ENCODE measurements around the gene SETD3. TPM values are rescaled to one million over a fixed set of nuclear protein-coding genes. Genes with fewer than 3 reads are reported as not detected.

The SETD3 gene
- total and polyA plus RNA-seq, 8 donors = 24.1 to 119 (median 41.2) TPM

GRCh38 chr14:99378782-99379214 is 101.9 kb downstream of the SETD3 start:
- DNase-seq = no peak
- Histone ChIP-seq H3K36me3 (no peaks in the 10 kb centered on the region), H3K4me1 (no peaks in the 10 kb centered on the region), H3K4me3 (no peak overlapping the region), H3K27me3 (peaks cover 0 to 55% (median 8%) of the 10 kb centered on the region in 3 donors), H3K27ac (no peak overlapping the region), H3K9me3 (no peaks in the 10 kb centered on the region)
- intact Hi-C loops (cut with DNase I; ENCODE audit: low total_unique reads) = no loop called here
- 48 to 63% (median 58%) methylated on average over 8 to 9 of the region's 9 CpGs for WGBS, 5 donors
- TF ChIP-seq EP300 (IDR thresholded peaks at IDR 0.05) (no peak), CTCF (IDR thresholded peaks at IDR 0.05) (no peak), POLR2A (IDR thresholded peaks at IDR 0.05) (no peak), POLR2AphosphoS5 (IDR thresholded peaks at IDR 0.05) (no peak)

GRCh38 chr14:99377951-99378350 is 102.7 kb downstream of the SETD3 start:
- intact Hi-C loops (cut with DNase I; ENCODE audit: low total_unique reads) = no loop called here
- Histone ChIP-seq H3K4me3 (no peak overlapping the region), H3K9me3 (no peaks in the 10 kb centered on the region), H3K27ac (no peak overlapping the region), H3K27me3 (peaks cover 0 to 46% (median 0%) of the 10 kb centered on the region in 3 donors), H3K4me1 (no peaks in the 10 kb centered on the region), H3K36me3 (no peaks in the 10 kb centered on the region)
- 87 to 94% (median 88%) methylated on average over 8 to 9 of the region's 9 CpGs for WGBS, 5 donors
- no peak for TF ChIP-seq POLR2A (IDR thresholded peaks at IDR 0.05)
- TF ChIP-seq CTCF (IDR thresholded peaks at IDR 0.05) = no peak
- TF ChIP-seq POLR2AphosphoS5 (IDR thresholded peaks at IDR 0.05) = no peak
- TF ChIP-seq EP300 (IDR thresholded peaks at IDR 0.05) = no peak
- DNase-seq = no peak

- 78 to 86% (median 85%) methylated on average over 9 to 11 of the region's 11 CpGs for WGBS, 5 donors
- no peak for DNase-seq
- intact Hi-C loops (cut with DNase I; ENCODE audit: low total_unique reads) = no loop called here
Observed at GRCh38 chr14:99374964-99375363, 105.7 kb downstream of the SETD3 start.

GRCh38 chr14:99363616-99364290 is 116.9 kb downstream of the SETD3 start:
- H3K9me3 ChIP-seq = no peaks in the 10 kb centered on the region
- intact Hi-C loops (cut with DNase I; ENCODE audit: low total_unique reads) = no loop called here
- no peaks in the 10 kb centered on the region for H3K36me3 ChIP-seq
- DNase-seq = no peak
- H3K27ac ChIP-seq = no peak overlapping the region
- TF ChIP-seq EP300 (IDR thresholded peaks at IDR 0.05) (no peak), CTCF (IDR thresholded peaks at IDR 0.05) (no peak), POLR2AphosphoS5 (IDR thresholded peaks at IDR 0.05) (no peak), POLR2A (IDR thresholded peaks at IDR 0.05) (no peak)
- H3K27me3 ChIP-seq = no peaks in the 10 kb centered on the region
- WGBS, 5 donors = 75 to 83% (median 80%) methylated on average over 13 to 16 of the region's 16 CpGs
- H3K4me1 ChIP-seq = no peaks in the 10 kb centered on the region
- H3K4me3 ChIP-seq = no peak overlapping the region

More at GRCh38 chr14:99374964-99375363, 105.7 kb downstream of the SETD3 start:
- Histone ChIP-seq H3K4me3 (no peak overlapping the region), H3K36me3 (no peaks in the 10 kb centered on the region), H3K9me3 (no peaks in the 10 kb centered on the region), H3K27ac (no peak overlapping the region), H3K27me3 (peaks cover 0 to 19% (median 0%) of the 10 kb centered on the region in 3 donors), H3K4me1 (no peaks in the 10 kb centered on the region)
- TF ChIP-seq CTCF (IDR thresholded peaks at IDR 0.05) = no peak
- no peak for TF ChIP-seq POLR2A (IDR thresholded peaks at IDR 0.05)
- TF ChIP-seq EP300 (IDR thresholded peaks at IDR 0.05) = no peak
- no peak for TF ChIP-seq POLR2AphosphoS5 (IDR thresholded peaks at IDR 0.05)

Measured in stomach (tissue), 9 donors.